Astrocyte (in vitro differentiated cells and primary cell): ENCODE data around the gene SDE2.

ENCODE experiments used
- CTCF ChIP-seq: IDR thresholded peaks from 2 replicates; pipeline ENCODE4 v1.5.1; 2011; ENCODE audit warnings: low read depth, mild to moderate bottlenecking, inconsistent platforms, low read length, moderate library complexity; ENCODE audit not compliant: insufficient read depth
- EZH2 ChIP-seq: IDR thresholded peaks from 2 replicates; pipeline ENCODE4 v1.6.1; 2012; ENCODE audit warnings: mild to moderate bottlenecking, low read length, inconsistent platforms; ENCODE audit not compliant: insufficient read depth

GRCh38 chr1:225945564-225945963 lies 53.6 kb downstream of the SDE2 start:
- TF ChIP-seq CTCF: no peak
- no peak for TF ChIP-seq EZH2
